ENCODE measurements around the gene REST. TPM values are rescaled to one million over a fixed set of nuclear protein-coding genes. Genes with fewer than 3 reads are reported as not detected.

Gene REST
- total and polyA plus RNA-seq, 2 donors (not counting 3 experiments of a cell fraction or from before 2014, with no cell fraction given), result 7.0 to 45.9 TPM

DNA sequence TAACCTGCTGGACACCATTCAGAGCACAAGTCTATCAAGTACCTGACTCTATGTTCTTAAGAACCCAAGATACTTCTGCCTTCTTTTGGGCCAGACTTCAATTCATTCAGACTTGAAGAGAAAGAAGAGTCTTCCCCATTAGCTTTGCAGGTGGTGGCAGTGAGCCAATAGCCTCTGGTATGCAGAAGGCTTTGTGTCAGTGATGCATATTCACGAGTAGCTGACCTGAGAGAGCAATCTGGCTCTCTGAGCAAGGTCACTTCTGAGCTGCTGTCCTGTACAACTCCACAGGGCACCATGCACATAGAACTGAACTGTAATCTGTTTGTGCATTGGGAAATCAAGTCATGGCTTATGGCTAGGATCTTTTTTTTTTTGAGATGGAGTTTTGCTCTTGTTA is 46.3 kb upstream of the REST start:
- intact Hi-C loops (cut with micrococcal nuclease), result no loop called here
- no TSS peak for BruUV-seq (replicated peaks)
- DNase-seq (ENCODE audit: low read depth, low spot score), result no peak
- ChIA-PET CTCF (interaction anchor here (1.5 kb wide), 1 partner anchor 13 kb away, joined by 4 read pairs; no protein-coding TSS in a partner anchor), POLR2A (no interaction called here)
- Histone ChIP-seq H3K4me2 (ENCODE audit: insufficient read depth, low read length) (no peak overlapping the region), H3K9ac (replicated peaks; ENCODE audit: extremely low read depth, insufficient read depth, low read length) (no peak overlapping the region), H3K4me3 (replicated peaks in 1 of 3; ENCODE audit: insufficient read depth in 1 of 3, low read depth in 1 of 3, low read length in 3 of 3) (no peak overlapping the region), H3K27me3 (ENCODE audit: control insufficient read depth in 2 of 2, insufficient read depth in 2 of 2, low read length in 2 of 2) (peaks cover 8 to 10% of the 10 kb centered on the region in 2 experiments), H4K20me1 (replicated peaks; ENCODE audit: control insufficient read depth, extremely low read depth, insufficient read depth, low read length) (no peaks in the 10 kb centered on the region), H2AFZ (ENCODE audit: low read depth, low read length) (no peak overlapping the region), H3K9me3 (replicated peaks; ENCODE audit: control insufficient read depth, insufficient read depth, low read length) (no peaks in the 10 kb centered on the region), H3K27ac (ENCODE audit: insufficient read depth, low read depth, low read length) (no peak overlapping the region), H3K36me3 (ENCODE audit: control insufficient read depth in 2 of 2, extremely low read depth in 1 of 2, insufficient read depth in 2 of 2, low read length in 2 of 2) (no peaks in the 10 kb centered on the region), H3K4me1 (ENCODE audit: control insufficient read depth, extremely low read depth, insufficient read depth, low read length) (no peaks in the 10 kb centered on the region), H3K9me1 (replicated peaks; ENCODE audit: control insufficient read depth, extremely low read depth, insufficient read depth, low read length) (no peaks in the 10 kb centered on the region), H3K79me2 (ENCODE audit: control insufficient read depth, insufficient read depth, low read length) (no peaks in the 10 kb centered on the region)
- dilution Hi-C loops (cut with MboI; ENCODE audit: extremely low pct_ligation_motif_present, low sequenced_read_pairs), result no loop called here
- TF ChIP-seq MYC (IDR thresholded peaks at IDR 0.05; ENCODE audit: low read depth, low read length), result no peak
- FAIRE-seq, result no peak

DNA sequence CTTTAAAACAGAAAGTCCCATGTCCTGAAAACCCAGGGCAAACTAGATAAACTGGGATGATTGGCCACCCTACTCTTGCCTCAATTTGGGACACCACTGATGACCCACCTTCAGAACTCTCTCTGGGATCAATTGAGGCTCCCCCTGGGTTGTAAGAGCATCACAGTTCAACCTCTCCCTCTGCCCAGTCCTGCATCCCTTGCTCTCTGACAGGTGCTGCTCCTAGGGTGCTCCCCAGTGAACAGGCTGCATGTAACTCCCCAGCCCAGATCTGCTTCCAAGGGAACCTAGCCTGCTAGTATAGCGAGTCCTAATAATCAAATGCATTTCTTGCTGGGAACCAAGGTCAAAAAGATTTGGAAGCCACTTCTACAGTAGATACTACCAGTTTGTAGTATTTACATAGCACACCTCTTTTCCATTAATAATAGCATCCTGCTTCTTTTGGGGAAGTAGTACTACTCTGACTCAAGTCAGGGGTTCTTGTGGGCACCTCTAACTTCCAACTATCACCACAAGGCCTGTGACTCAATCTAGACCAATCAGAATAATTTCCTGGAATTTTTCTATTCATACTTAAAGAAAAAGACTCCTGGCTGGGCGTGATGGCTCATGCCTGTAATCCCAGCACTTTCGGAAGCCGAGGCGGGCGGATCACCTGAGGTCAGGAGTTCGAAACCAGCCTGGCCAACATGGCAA is 44.1 kb upstream of the REST start:
- Histone ChIP-seq H3K4me2 (ENCODE audit: insufficient read depth, low read length) (no peak overlapping the region), H3K36me3 (ENCODE audit: control insufficient read depth in 2 of 2, extremely low read depth in 1 of 2, insufficient read depth in 2 of 2, low read length in 2 of 2) (no peaks in the 10 kb centered on the region), H3K9me1 (replicated peaks; ENCODE audit: control insufficient read depth, extremely low read depth, insufficient read depth, low read length) (no peaks in the 10 kb centered on the region), H3K4me3 (replicated peaks in 1 of 3; ENCODE audit: insufficient read depth in 1 of 3, low read depth in 1 of 3, low read length in 3 of 3) (no peak overlapping the region), H3K27me3 (ENCODE audit: control insufficient read depth in 2 of 2, insufficient read depth in 2 of 2, low read length in 2 of 2) (peaks cover 0 to 1% of the 10 kb centered on the region in 2 experiments), H4K20me1 (replicated peaks; ENCODE audit: control insufficient read depth, extremely low read depth, insufficient read depth, low read length) (no peaks in the 10 kb centered on the region), H3K9ac (replicated peaks; ENCODE audit: extremely low read depth, insufficient read depth, low read length) (no peak overlapping the region), H3K9me3 (replicated peaks; ENCODE audit: control insufficient read depth, insufficient read depth, low read length) (no peaks in the 10 kb centered on the region), H3K4me1 (ENCODE audit: control insufficient read depth, extremely low read depth, insufficient read depth, low read length) (no peaks in the 10 kb centered on the region), H3K79me2 (ENCODE audit: control insufficient read depth, insufficient read depth, low read length) (no peaks in the 10 kb centered on the region), H3K27ac (ENCODE audit: insufficient read depth, low read depth, low read length) (no peak overlapping the region), H2AFZ (ENCODE audit: low read depth, low read length) (no peak overlapping the region)
- no peak for FAIRE-seq
- intact Hi-C loops (cut with micrococcal nuclease) (no loop called here), dilution Hi-C loops (cut with MboI; ENCODE audit: extremely low pct_ligation_motif_present, low sequenced_read_pairs) (no loop called here)
- CTCF ChIA-PET, result no interaction called here
- TF ChIP-seq EZH2 (IDR thresholded peaks at IDR 0.05; ENCODE audit: borderline replicate concordance, low read depth, low read length, severe bottlenecking), result no peak
- TF ChIP-seq MYC (IDR thresholded peaks at IDR 0.05; ENCODE audit: low read depth, low read length), result no peak
- TF ChIP-seq JUN (IDR thresholded peaks at IDR 0.05; ENCODE audit: borderline replicate concordance, insufficient read depth, insufficient read length, low read depth), result no peak
- no peak for TF ChIP-seq POLR2A (IDR thresholded peaks at IDR 0.05; ENCODE audit: low read depth, low read length)
- TF ChIP-seq FOS (IDR thresholded peaks at IDR 0.05; ENCODE audit: borderline replicate concordance, insufficient read depth, low read length), result no peak
- no peak for TF ChIP-seq GATA2 (IDR thresholded peaks at IDR 0.05; ENCODE audit: insufficient read depth, insufficient read length, low read depth, low read length)
- no peak for TF ChIP-seq POLR2AphosphoS5 (IDR thresholded peaks at IDR 0.05; ENCODE audit: insufficient read depth, low read depth, low read length)
- TF ChIP-seq, protein P1, sequence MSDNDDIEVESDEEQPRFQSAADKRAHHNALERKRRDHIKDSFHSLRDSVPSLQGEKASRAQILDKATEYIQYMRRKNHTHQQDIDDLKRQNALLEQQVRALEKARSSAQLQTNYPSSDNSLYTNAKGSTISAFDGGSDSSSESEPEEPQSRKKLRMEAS (IDR thresholded peaks at IDR 0.05; ENCODE audit: insufficient read depth, insufficient read length), result no peak
- TF ChIP-seq CTCF (IDR thresholded peaks at IDR 0.05; ENCODE audit: extremely low read depth in 1 of 2, insufficient read depth in 1 of 2, low read depth in 1 of 2, low read length in 2 of 2), result no peak
- POLR2A ChIA-PET, result no interaction called here
- no peak for DNase-seq (ENCODE audit: low read depth, low spot score)
- BruUV-seq (replicated peaks), result no TSS peak

Data from endothelial cell of umbilical vein (primary cell).